NCI-H2196 (cell line): ENCODE results near the gene ALDH18A1.

Experiments used
- DNase-seq: peaks from one replicate; lab custom pipeline; 2025; ENCODE audit not compliant: unreplicated experiment; lab: John Stamatoyannopoulos, UW

Gene ALDH18A1

DNA sequence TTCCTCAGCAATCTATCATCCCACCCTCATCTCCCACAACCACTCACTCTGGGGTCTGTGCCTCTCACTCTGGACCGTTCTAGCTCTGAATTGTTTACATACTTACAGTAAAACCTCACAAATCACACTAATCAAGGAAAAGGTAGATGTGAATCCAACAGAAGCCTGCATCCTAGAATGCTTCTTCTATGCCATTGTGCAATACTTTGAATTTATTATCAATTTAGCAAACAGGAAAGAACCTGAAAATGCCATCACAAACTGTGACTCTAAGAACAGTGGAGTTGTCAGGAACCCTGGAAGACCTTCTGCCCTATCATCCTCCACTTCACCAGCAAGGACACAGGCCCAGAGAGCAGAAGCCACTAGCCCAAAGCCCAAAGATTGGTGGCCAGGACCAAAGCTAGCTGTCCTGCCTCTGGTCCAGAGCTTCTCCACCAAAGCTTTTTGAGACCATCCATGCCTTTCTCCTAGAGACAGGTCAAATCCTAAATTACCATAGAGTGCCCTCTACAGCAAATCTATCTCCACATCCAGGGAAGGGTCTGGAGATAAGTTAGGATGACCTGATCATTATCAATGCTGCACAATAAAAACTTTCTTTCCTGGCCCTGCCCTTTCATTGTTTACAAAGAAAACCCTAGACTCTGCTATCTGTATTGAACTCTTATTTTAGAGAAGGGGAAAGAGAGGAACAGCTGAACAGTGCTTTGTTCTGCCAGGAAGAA lies 97.8 kb downstream of the ALDH18A1 start:
- DNase-seq, result no peak

DNA sequence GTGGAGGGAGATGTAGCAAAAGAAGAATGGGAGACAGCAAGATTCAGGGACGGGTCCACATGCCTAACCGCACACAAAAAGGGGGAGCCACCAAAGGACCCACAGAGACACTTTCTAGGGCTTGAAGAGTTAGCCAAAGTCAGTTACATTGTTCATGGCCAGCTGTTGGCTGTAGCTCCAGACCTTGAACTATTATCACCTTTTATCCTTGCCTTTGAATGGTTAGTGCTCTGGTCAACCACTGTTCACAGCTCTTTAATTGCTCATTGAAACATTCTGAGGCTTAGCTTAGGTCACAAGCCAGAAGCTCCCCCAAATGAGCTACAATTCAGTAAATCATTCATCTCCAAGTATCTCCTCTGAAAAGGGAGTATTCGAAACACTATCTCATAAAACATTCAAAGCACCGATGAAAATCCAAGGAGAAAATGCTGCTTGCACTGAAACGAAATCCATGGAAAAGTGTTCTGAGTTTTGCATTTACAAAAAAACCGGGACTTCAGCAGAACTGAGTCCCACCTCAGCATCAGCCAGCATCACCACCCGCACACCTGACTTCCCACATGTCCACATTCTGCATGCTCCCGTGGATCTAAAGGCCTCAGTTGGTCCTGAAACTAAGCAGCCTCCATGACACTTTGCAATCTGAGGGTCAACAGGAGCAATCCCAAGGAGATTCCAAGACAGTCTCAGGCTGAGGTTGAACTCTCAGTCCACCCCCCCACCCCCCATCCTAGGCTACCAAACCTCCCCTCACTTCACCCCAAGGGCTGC lies 99.3 kb downstream of the ALDH18A1 start:
- DNase-seq, result no peak
